B cell (primary cell): ENCODE results near the gene AVEN. TPM values are rescaled to one million over a fixed set of nuclear protein-coding genes. Genes with fewer than 3 reads are reported as not detected.

ENCODE experiments used
- ATAC-seq: fragments of 200-7000 bp; cut with Tn5 transposase; one replicate; pipeline ENCODE4 v1.10.0; 2021; ENCODE audit warnings: low read depth, mild to moderate bottlenecking, moderate number of reproducible peaks, moderate library complexity
- CTCF ChIA-PET: fragments of 350-600 bp; sonication (Branson Sonifier 250); formaldehyde crosslinking; loops from one replicate; lab custom pipeline; 2021; ENCODE audit warnings: antibody characterized with exemption, inconsistent platforms; lab: Charles Lee
- POLR2A ChIA-PET: fragments of 350-600 bp; sonication (Branson Sonifier 250); formaldehyde crosslinking; loops from one replicate; lab custom pipeline; 2021; ENCODE audit warnings: antibody characterized with exemption; lab: Charles Lee
- DNase-seq: peaks from one replicate; pipeline ENCODE4 v3.0.0; 2013
- H2AFZ ChIP-seq: 2 replicates; pipeline ENCODE4 v1.6.1; 2012; ENCODE audit warnings: mild to moderate bottlenecking, low read depth, low read length; ENCODE audit not compliant: insufficient read depth, poor library complexity, severe bottlenecking
- H3K27ac ChIP-seq, 2 donors: 1 replicate in 1 of 2; 2 replicates in 1 of 2; pipeline ENCODE4 v1.5.1; 2012 to 2013; ENCODE audit warnings: low read length in 2 of 2, mild to moderate bottlenecking in 2 of 2, moderate library complexity in 1 of 2
- H3K27me3 ChIP-seq, 4 experiments: fragments of 200-600 bp in 1 of 4; sonication (generic) in 1 of 4; replicated peaks in 1 of 4; 1 replicate in 2 of 4; 2 replicates in 2 of 4; pipeline versions ENCODE4 v1.6.1 to v1.7.0; 2013 to 2016; ENCODE audit warnings: low read length in 3 of 4, mild to moderate bottlenecking in 2 of 4, mixed read lengths in 1 of 4, moderate library complexity in 1 of 4; ENCODE audit not compliant: insufficient read depth in 4 of 4, control insufficient read depth in 3 of 4; ENCODE audit errors: control extremely low read depth in 1 of 4
- H3K36me3 ChIP-seq, 2 experiments: replicated peaks in 1 of 2; 1 replicate in 1 of 2; 2 replicates in 1 of 2; pipeline versions ENCODE4 v1.6.1 to v1.7.1; 2013; ENCODE audit warnings: low read length in 1 of 2; ENCODE audit not compliant: insufficient read depth in 2 of 2, control insufficient read depth in 1 of 2; ENCODE audit errors: control extremely low read depth in 1 of 2, extremely low read depth in 1 of 2
- H3K4me1 ChIP-seq, 2 donors: fragments of 200-600 bp in 1 of 2; sonication (generic) in 1 of 2; 1 replicate in 1 of 2; 2 replicates in 1 of 2; pipeline versions ENCODE4 v1.5.1 to v1.6.1; 2013 to 2017; ENCODE audit warnings: low read length in 2 of 2; ENCODE audit not compliant: control insufficient read depth in 2 of 2, insufficient read depth in 2 of 2
- H3K4me2 ChIP-seq: replicated peaks from 2 replicates; pipeline ENCODE3; 2012; ENCODE audit warnings: mild to moderate bottlenecking, low read depth, low read length; ENCODE audit not compliant: poor library complexity, severe bottlenecking
- H3K4me3 ChIP-seq, 5 experiments: fragments of 200-600 bp in 1 of 5; sonication (generic) in 1 of 5; 1 replicate in 3 of 5; 2 replicates in 2 of 5; pipeline versions ENCODE4 v1.5.1 to v1.7.0; 2011 to 2016; ENCODE audit warnings: low read length in 4 of 5, mild to moderate bottlenecking in 4 of 5, low read depth in 2 of 5, control low read depth in 1 of 5, moderate library complexity in 1 of 5; ENCODE audit not compliant: insufficient read depth in 1 of 5; ENCODE audit errors: control extremely low read depth in 1 of 5, extremely low read depth in 1 of 5
- H3K79me2 ChIP-seq: fragments of 200-600 bp; sonication (generic); one replicate; pipeline ENCODE4 v1.6.0; 2016; ENCODE audit warnings: low read length; ENCODE audit not compliant: control insufficient read depth, insufficient read depth
- H3K9ac ChIP-seq: fragments of 200-600 bp; sonication (generic); 2 replicates; pipeline ENCODE4 v1.6.1; 2017; ENCODE audit warnings: mild to moderate bottlenecking, low read length, moderate library complexity
- H3K9me3 ChIP-seq, 3 donors: one replicate each; pipeline versions ENCODE4 v1.6.1 to v1.7.1; 2013; ENCODE audit warnings: low read length in 2 of 3; ENCODE audit not compliant: control insufficient read depth in 2 of 3, insufficient read depth in 1 of 3; ENCODE audit errors: control extremely low read depth in 1 of 3
- H4K20me1 ChIP-seq: 2 replicates; pipeline ENCODE4 v1.6.0; 2012; ENCODE audit warnings: mild to moderate bottlenecking, low read length; ENCODE audit not compliant: insufficient read depth, control insufficient read depth, poor library complexity, severe bottlenecking
- H3K27ac Mint-ChIP-seq: one replicate; pipeline ENCODE4 v1.8.0; 2021; ENCODE audit warnings: mixed read lengths
- H3K27me3 Mint-ChIP-seq: one replicate; pipeline ENCODE4 v1.8.0; 2021; ENCODE audit warnings: mixed read lengths
- H3K4me1 Mint-ChIP-seq: one replicate; pipeline ENCODE4 v1.8.0; 2021; ENCODE audit warnings: mixed read lengths
- H3K4me3 Mint-ChIP-seq: one replicate; pipeline ENCODE4 v1.8.0; 2021; ENCODE audit warnings: mixed read lengths
- H3K9me3 Mint-ChIP-seq: one replicate; pipeline ENCODE4 v1.8.0; 2022; ENCODE audit warnings: mixed read lengths; ENCODE audit not compliant: insufficient read depth
- CTCF ChIP-seq: fragments of 200-600 bp; IDR thresholded peaks from one replicate; pipeline ENCODE4 v1.8.0; 2022; ENCODE audit warnings: antibody characterized with exemption, mild to moderate bottlenecking
- EZH2 ChIP-seq: IDR thresholded peaks from 2 replicates; pipeline ENCODE4 v1.6.1; 2012; ENCODE audit warnings: borderline replicate concordance, low read depth, mild to moderate bottlenecking, moderate library complexity, low read length; ENCODE audit not compliant: insufficient read depth, poor library complexity, severe bottlenecking
- WGBS: methylation state at CpG from one replicate; pipeline ENCODE4 v1.1.5; 2013; ENCODE audit warnings: missing lambda C conversion rate; ENCODE audit not compliant: insufficient coverage; 5-methylcytosine and 5-hydroxymethylcytosine counted together
- intact Hi-C: fragments of 100-400 bp; cut with micrococcal nuclease; formaldehyde crosslinking; loops from one replicate; pipeline ENCODE4 v1.10.0; 2022
- polyA plus RNA-seq: library from polyadenylated mRNA; depleted of rRNA; stranded (reverse); fragments of >200 nt; gene quantifications from 2 replicates; pipeline ENCODE4 v1.2.3, GENCODE V29; 2012
- total RNA-seq, 2 donors: library from RNA; stranded (reverse); fragments of 120-200 nt in 1 of 2; gene quantifications; 1 replicate in 1 of 2; 2 replicates in 1 of 2; pipeline versions ENCODE4 v1.2.3 to v1.2.4, GENCODE V29; 2013 to 2022

AVEN gene
- total and polyA plus RNA-seq, 2 donors (not counting 1 experiment from before 2014, with no cell fraction given), result 1.8 to 8.2 TPM

- peaks cover 10% of the 10 kb centered on the region for H3K27me3 Mint-ChIP-seq
- Histone ChIP-seq H3K4me3 (no peak overlapping the region), H4K20me1 (no peaks in the 10 kb centered on the region), H3K79me2 (no peaks in the 10 kb centered on the region), H3K9ac (no peak overlapping the region), H3K36me3 (no peaks in the 10 kb centered on the region), H3K4me1 (no peaks in the 10 kb centered on the region), H3K4me2 (no peak overlapping the region), H3K27ac (no peak overlapping the region), H3K27me3 (peaks cover 0 to 2% (median 0%) of the 10 kb centered on the region in 4 experiments), H3K9me3 (no peaks in the 10 kb centered on the region), H2AFZ (no peak overlapping the region)
- CTCF ChIA-PET, result no interaction called here
- H3K4me1 Mint-ChIP-seq, result no peaks in the 10 kb centered on the region
- POLR2A ChIA-PET, result no interaction called here
- H3K27ac Mint-ChIP-seq, result no peak overlapping the region
- no peaks in the 10 kb centered on the region for H3K9me3 Mint-ChIP-seq
- intact Hi-C loops, result no loop called here
- DNase-seq, result no peak
- WGBS, result 100% methylated on average over 3 of the region's 8 CpGs
- no peak for ATAC-seq
- no peak for TF ChIP-seq EZH2
- no peak for TF ChIP-seq CTCF
- no peak overlapping the region for H3K4me3 Mint-ChIP-seq
Observed at GRCh38 chr15:33825453-33825852, 213.6 kb downstream of the AVEN start.

DNA sequence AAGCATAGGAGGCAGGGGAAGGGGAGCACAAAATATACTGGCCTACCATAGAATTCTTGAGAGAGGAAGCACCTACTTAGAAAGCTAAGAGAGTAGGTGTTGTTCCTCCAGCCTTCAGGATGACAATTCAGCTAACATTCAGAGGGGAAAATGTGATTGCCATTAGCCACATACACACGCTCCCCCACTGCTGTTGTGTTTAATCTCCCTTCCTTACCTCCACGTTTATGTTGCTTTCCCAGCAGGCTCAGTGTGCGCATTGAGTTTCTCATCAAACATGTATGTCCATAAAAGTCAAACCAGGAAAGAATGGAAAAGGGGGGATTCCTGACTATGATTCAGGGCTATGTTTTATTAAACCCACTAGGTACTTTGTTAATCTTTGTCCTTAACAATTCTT, 215.9 kb downstream of the AVEN start:
- Mint-ChIP-seq H3K4me1 (no peaks in the 10 kb centered on the region), H3K4me3 (no peak overlapping the region), H3K9me3 (no peaks in the 10 kb centered on the region), H3K27me3 (peaks cover 6% of the 10 kb centered on the region), H3K27ac (no peak overlapping the region)
- Histone ChIP-seq H3K4me1 (no peaks in the 10 kb centered on the region), H2AFZ (no peak overlapping the region), H4K20me1 (no peaks in the 10 kb centered on the region), H3K27me3 (no peaks in the 10 kb centered on the region), H3K79me2 (no peaks in the 10 kb centered on the region), H3K4me2 (no peak overlapping the region), H3K27ac (no peak overlapping the region), H3K9ac (no peak overlapping the region), H3K9me3 (no peaks in the 10 kb centered on the region), H3K4me3 (no peak overlapping the region), H3K36me3 (no peaks in the 10 kb centered on the region)
- TF ChIP-seq EZH2, result no peak
- no peak for TF ChIP-seq CTCF
- ATAC-seq (no peak), DNase-seq (no peak)
- no CpG with 5 or more reads among the region's 3 CpGs for WGBS
- ChIA-PET CTCF (no interaction called here), POLR2A (no interaction called here)
- intact Hi-C loops, result no loop called here
